Activated naive CD8-positive, alpha-beta T cell treated with anti-CD3 and anti-CD28 coated beads, Interleukin-2, amount 50 U/mL, for 24 hours (primary cell): ENCODE results near the gene MIA2.
"Not testable (repeated sequence)": the region's sequence is repeated elsewhere in the genome, so short reads cannot be mapped to it uniquely, and the experiment has no call there.

Experiments
- ATAC-seq: fragments of 150-1000 bp; cut with Tn5 transposase; one replicate; pipeline ENCODE4 v1.10.0; 2021
- DNase-seq: peaks from one replicate; pipeline ENCODE4 v3.0.0; 2021
- H3K27ac Mint-ChIP-seq: one replicate; pipeline ENCODE4 v1.8.0; 2021; ENCODE audit warnings: mild to moderate bottlenecking, mixed read lengths
- H3K27me3 Mint-ChIP-seq: one replicate; pipeline ENCODE4 v1.8.0; 2021; ENCODE audit warnings: mixed read lengths
- H3K36me3 Mint-ChIP-seq: one replicate; pipeline ENCODE4 v1.8.0; 2021; ENCODE audit warnings: low read depth, mixed read lengths
- H3K4me1 Mint-ChIP-seq: one replicate; pipeline ENCODE4 v1.8.0; 2021; ENCODE audit warnings: mixed read lengths
- H3K4me3 Mint-ChIP-seq: one replicate; pipeline ENCODE4 v1.8.0; 2021; ENCODE audit warnings: mild to moderate bottlenecking, moderate library complexity, mixed read lengths
- H3K9me3 Mint-ChIP-seq: one replicate; pipeline ENCODE4 v1.8.0; 2021; ENCODE audit warnings: mixed read lengths

MIA2 gene

DNA sequence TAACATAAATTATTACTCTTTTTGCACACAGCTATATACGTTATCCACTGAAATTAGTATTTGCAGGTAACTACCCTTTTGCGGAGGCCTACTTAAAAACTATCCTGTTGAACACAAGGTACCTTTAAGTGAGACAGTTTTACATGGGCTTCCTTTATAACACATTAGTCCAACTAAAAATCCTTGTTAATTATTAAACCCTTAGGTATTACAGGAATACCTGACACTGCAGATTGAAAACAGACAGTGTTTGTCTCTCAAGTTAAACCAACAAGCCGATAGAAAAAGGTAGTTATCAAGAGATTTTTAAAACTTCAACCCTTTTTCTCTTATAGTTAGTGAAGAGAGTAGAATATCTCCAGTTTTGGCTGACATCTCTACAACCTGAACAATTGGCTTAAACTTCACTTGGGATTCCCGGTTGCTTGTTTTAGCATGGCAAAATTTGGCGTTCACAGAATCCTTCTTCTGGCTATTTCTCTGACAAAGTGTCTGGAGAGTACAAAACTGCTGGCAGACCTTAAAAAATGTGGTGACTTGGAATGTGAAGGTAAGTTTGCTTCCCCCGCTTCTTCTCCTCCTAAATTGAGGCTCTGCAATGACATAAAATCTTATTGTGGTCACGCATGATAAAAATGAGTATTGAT is at the start of gene MIA2:
Gene MIA2, plus strand, starts transcription at position 236 of the 647 bp plus-strand sequence. Its CDS starts 200 bp downstream, at position 436.
- DNase-seq (no peak), ATAC-seq (no peak)
- Mint-ChIP-seq H3K27me3 (no peaks in the 10 kb centered on the region), H3K4me3 (peak within 1 kb of the TSS; percentile 36), H3K36me3 (no peaks in the 10 kb centered on the region), H3K4me1 (peaks cover 39% of the 10 kb centered on the region), H3K9me3 (no peaks in the 10 kb centered on the region), H3K27ac (peak within 1 kb of the TSS; percentile 9)

- Mint-ChIP-seq H3K9me3 (no peaks in the 10 kb centered on the region), H3K27ac (no peak overlapping the region), H3K4me1 (peaks cover 15% of the 10 kb centered on the region), H3K36me3 (peaks cover 26% of the 10 kb centered on the region), H3K27me3 (no peaks in the 10 kb centered on the region), H3K4me3 (no peak overlapping the region)
- ATAC-seq: no peak
- DNase-seq: no peak
Observed at GRCh38 chr14:39184628-39185255, 49.0 kb upstream of the MIA2 start.

- peaks cover 15% of the 10 kb centered on the region for H3K4me1 Mint-ChIP-seq
- H3K9me3 Mint-ChIP-seq: no peaks in the 10 kb centered on the region
- H3K4me3 Mint-ChIP-seq: no peak overlapping the region
- no peaks in the 10 kb centered on the region for H3K27me3 Mint-ChIP-seq
- H3K27ac Mint-ChIP-seq: peak overlapping the region; percentile 2
- DNase-seq (no peak), ATAC-seq (no peak)
- H3K36me3 Mint-ChIP-seq: peaks cover 26% of the 10 kb centered on the region
Observed at GRCh38 chr14:39185256-39186049, 48.3 kb upstream of the MIA2 start.

DNA sequence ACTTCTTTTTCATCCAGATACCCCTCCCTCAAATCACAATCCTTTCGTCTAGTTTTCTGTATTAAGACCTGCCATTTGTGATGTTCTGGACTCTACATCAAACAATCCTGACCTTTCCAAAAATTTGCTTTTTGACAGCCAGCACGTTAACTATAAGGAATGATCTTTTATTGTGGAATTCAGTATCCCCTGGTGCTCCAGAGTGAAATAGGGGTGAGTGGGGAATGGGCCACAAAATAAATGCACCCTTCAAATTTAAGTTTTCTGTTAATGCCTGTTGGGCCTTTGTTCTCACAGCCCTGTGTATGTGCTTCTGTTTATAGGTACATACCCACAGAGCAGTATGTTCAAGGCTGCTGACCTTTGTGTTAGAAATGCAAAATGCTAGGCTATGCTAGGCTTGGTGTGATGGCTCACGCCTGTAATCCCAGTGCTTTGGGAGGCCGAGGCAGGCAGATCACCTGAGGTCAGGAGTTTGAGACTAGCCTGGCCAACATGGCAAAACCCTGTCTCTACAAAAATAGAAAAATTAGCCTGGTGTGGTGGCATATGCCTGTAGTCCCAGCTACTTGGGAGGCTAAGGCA is 46.7 kb upstream of the MIA2 start:
- Mint-ChIP-seq H3K27me3 (no peaks in the 10 kb centered on the region), H3K27ac (peak overlapping the region; percentile 11), H3K36me3 (peaks cover 26% of the 10 kb centered on the region), H3K4me3 (no peak overlapping the region), H3K4me1 (peaks cover 15% of the 10 kb centered on the region), H3K9me3 (no peaks in the 10 kb centered on the region)
- no peak for ATAC-seq
- no peak for DNase-seq

- ATAC-seq (no peak), DNase-seq (no peak)
- Mint-ChIP-seq H3K27me3 (no peaks in the 10 kb centered on the region), H3K4me3 (no peak overlapping the region), H3K27ac (no peak overlapping the region), H3K36me3 (no peaks in the 10 kb centered on the region), H3K9me3 (no peaks in the 10 kb centered on the region), H3K4me1 (peaks cover 11% of the 10 kb centered on the region)
Observed at GRCh38 chr14:39203659-39204606, 29.8 kb upstream of the MIA2 start.

GRCh38 chr14:39207430-39207829 is 26.3 kb upstream of the MIA2 start:
- not testable (repeated sequence) for H3K4me3 Mint-ChIP-seq, H3K36me3 Mint-ChIP-seq, H3K27ac Mint-ChIP-seq, H3K9me3 Mint-ChIP-seq, DNase-seq, H3K27me3 Mint-ChIP-seq, ATAC-seq
- H3K4me1 Mint-ChIP-seq: peaks cover 11% of the 10 kb centered on the region

DNA sequence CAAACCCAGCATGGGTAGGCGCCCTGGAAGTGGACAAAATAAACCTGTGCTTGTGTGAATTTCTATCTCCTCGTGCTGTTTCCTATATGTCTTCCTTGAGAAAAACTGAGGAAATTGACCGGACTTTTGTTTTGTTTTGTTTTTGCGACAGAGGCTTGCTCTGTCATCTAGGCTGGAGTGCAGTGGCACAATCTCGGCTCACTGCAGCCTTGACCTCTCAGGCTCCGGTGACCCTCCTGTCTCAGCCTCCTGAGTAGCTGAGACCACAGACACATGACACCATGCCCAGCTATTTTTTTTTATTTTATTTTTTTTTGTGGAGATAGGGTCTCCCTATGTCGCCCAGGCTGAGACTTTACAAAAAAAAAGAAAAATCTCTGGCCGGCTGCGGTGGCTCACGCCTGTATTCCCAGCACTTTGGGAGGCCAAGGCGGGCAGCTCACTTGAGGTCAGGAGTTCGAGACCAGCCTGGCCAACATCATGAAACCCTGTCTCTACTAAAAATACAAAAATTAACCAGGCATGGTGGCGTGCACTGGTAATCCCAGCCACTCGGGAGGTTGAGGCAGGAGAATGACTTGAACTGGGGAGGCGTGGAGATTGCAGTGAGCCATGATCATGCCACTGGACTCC is 22.5 kb upstream of the MIA2 start:
- DNase-seq (no peak), ATAC-seq (no peak)
- Mint-ChIP-seq H3K9me3 (no peaks in the 10 kb centered on the region), H3K4me1 (peaks cover 11% of the 10 kb centered on the region), H3K27me3 (no peaks in the 10 kb centered on the region), H3K36me3 (no peaks in the 10 kb centered on the region), H3K4me3 (no peak overlapping the region), H3K27ac (no peak overlapping the region)

- no peaks in the 10 kb centered on the region for H3K36me3 Mint-ChIP-seq
- H3K4me3 Mint-ChIP-seq: no peak overlapping the region
- no peaks in the 10 kb centered on the region for H3K27me3 Mint-ChIP-seq
- H3K9me3 Mint-ChIP-seq: peaks cover 3% of the 10 kb centered on the region
- ATAC-seq (no peak), DNase-seq (no peak)
- H3K4me1 Mint-ChIP-seq: peaks cover 10% of the 10 kb centered on the region
- H3K27ac Mint-ChIP-seq: no peak overlapping the region
Observed at GRCh38 chr14:39212034-39212433, 21.7 kb upstream of the MIA2 start.

- no peaks in the 10 kb centered on the region for H3K27me3 Mint-ChIP-seq
- H3K4me1 Mint-ChIP-seq: peaks cover 10% of the 10 kb centered on the region
- H3K36me3 Mint-ChIP-seq: no peaks in the 10 kb centered on the region
- peaks cover 8% of the 10 kb centered on the region for H3K9me3 Mint-ChIP-seq
- H3K4me3 Mint-ChIP-seq: no peak overlapping the region
- DNase-seq: no peak
- no peak overlapping the region for H3K27ac Mint-ChIP-seq
- ATAC-seq: no peak
Observed at GRCh38 chr14:39212693-39213092, 21.0 kb upstream of the MIA2 start.

DNA sequence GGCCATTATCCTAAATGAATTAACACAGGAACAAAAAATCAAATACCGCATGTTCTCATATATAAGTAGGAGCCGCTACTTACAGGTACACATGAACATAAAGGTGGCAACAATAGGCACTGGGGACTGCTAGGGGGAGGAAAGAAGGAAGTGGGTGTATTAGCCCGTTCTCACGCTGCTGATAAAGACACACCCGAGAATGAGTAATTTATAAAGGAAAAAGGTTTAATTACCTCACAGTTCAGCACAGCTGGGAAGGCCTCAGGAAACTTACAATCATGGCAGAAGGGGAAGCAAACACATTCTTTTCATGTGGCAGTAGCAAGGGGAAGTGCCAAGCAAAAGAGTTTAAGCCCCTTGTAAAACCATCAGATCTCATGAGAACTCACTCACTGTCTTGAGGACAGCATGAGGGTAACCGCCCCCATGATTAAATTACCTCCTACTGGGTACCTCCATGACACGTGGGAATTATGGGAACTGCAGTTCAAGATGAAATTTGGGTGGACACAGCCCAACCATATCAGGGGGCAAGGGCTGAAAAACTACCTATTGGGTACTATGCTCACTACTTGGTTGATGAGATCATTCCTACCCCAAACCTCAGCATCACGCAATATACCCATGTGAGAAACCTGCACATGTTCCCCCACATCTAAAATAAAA is 16.4 kb upstream of the MIA2 start:
- Mint-ChIP-seq H3K4me1 (peaks cover 20% of the 10 kb centered on the region), H3K36me3 (no peaks in the 10 kb centered on the region), H3K27ac (no peak overlapping the region), H3K27me3 (no peaks in the 10 kb centered on the region), H3K9me3 (peaks cover 12% of the 10 kb centered on the region), H3K4me3 (no peak overlapping the region)
- DNase-seq: no peak
- ATAC-seq: peak; percentile 33

DNA sequence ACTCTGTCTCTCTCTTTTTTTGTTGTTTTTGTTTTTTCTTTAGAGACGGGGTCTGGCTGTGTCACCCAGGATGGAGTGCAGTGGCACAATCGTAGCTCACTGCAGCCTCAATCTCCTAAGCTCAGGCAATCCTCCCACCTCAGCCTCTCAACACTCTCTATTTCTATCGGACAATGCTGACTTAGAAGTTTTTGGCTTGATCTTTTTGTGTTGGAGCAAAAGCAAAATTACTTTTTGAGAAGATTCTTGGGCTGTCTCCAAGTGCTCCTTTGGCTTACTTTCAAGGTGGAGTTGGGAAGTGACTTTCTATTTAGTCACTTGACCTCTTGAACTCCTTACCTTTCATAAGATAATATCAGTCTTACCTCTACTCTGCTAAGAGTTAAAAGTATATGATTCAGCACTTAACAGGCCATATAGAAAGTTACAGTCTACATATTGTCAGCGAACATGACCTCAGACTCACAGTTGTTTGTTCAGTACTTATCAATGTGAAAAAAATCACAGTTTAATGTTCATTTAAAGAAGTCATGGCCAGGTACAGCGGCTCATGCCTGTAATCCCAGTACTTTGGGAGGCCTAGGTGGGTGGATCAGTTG is 15.4 kb upstream of the MIA2 start:
- Mint-ChIP-seq H3K4me1 (peaks cover 20% of the 10 kb centered on the region), H3K36me3 (no peaks in the 10 kb centered on the region), H3K27ac (no peak overlapping the region), H3K9me3 (peaks cover 12% of the 10 kb centered on the region), H3K27me3 (no peaks in the 10 kb centered on the region), H3K4me3 (no peak overlapping the region)
- ATAC-seq (no peak), DNase-seq (no peak)

GRCh38 chr14:39219075-39219499 is 14.6 kb upstream of the MIA2 start:
- Mint-ChIP-seq H3K36me3 (no peaks in the 10 kb centered on the region), H3K9me3 (peaks cover 12% of the 10 kb centered on the region), H3K27ac (no peak overlapping the region), H3K27me3 (no peaks in the 10 kb centered on the region), H3K4me1 (peaks cover 20% of the 10 kb centered on the region), H3K4me3 (no peak overlapping the region)
- no peak for DNase-seq
- no peak for ATAC-seq

DNA sequence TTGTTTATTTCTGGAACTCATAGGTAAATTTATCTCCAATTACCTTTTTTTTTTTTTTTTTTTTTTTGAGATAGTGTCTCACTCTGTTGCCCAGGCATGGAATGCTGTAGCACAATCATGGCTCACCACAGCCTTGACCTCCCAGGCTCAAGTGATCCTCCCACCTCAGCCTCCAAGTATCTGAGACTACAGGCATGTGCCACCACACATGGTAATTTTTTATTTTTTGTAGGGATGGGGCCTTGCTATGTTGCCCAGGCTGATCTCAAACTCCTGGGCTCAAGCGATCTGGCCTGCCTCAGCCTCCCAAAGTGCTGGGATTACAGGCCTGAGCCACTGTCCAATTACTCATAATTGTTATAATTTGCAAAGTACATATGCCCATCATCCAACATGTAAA is 13.2 kb upstream of the MIA2 start:
- Mint-ChIP-seq H3K4me1 (peaks cover 20% of the 10 kb centered on the region), H3K9me3 (peaks cover 12% of the 10 kb centered on the region)
- H3K36me3 Mint-ChIP-seq, ATAC-seq, H3K27ac Mint-ChIP-seq, H3K4me3 Mint-ChIP-seq, DNase-seq, H3K27me3 Mint-ChIP-seq: not testable (repeated sequence)
